K562 (cell line): Measurements from ENCODE around the gene ZNF513. TPM values are rescaled to one million over a fixed set of nuclear protein-coding genes. Genes with fewer than 3 reads are reported as not detected.

Experiments used
- BHLHE40 ChIP-seq: IDR thresholded peaks from 2 replicates; pipeline ENCODE4 v1.6.1; 2011; ENCODE audit warnings: low read length, improper control_type of control experiment
- CCAR2 ChIP-seq: fragments of 200-400 bp; formaldehyde crosslinking; IDR thresholded peaks from 2 replicates; pipeline ENCODE4 v1.6.1; 2017; ENCODE audit warnings: mild to moderate bottlenecking, low read depth, low read length
- CTBP1 ChIP-seq: fragments of 450-650 bp; IDR thresholded peaks from 2 replicates; pipeline ENCODE4 v1.6.1; 2016; ENCODE audit warnings: borderline replicate concordance
- FOS ChIP-seq: IDR thresholded peaks from 3 replicates; pipeline ENCODE4 v1.6.1; 2011; ENCODE audit not compliant: insufficient read length; ENCODE audit errors: extremely low read depth
- GTF2E2 ChIP-seq: fragments of 200-800 bp; sonication (Bioruptor generic); IDR thresholded peaks from 2 replicates; pipeline ENCODE4 v1.6.1; 2016; ENCODE audit warnings: missing genetic modification characterization, missing compliant biosample characterization
- KDM5B ChIP-seq: fragments of 200-600 bp; sonication (generic); IDR thresholded peaks from 2 replicates; pipeline ENCODE4 v1.6.1; 2012; ENCODE audit warnings: low read depth, mild to moderate bottlenecking, moderate library complexity, low read length, control low read depth, inconsistent platforms; ENCODE audit not compliant: insufficient replicate concordance
- KLF1 ChIP-seq: fragments of 450-650 bp; IDR thresholded peaks from 2 replicates; pipeline ENCODE4 v1.6.1; 2016; ENCODE audit warnings: missing genetic modification characterization, missing compliant biosample characterization
- MEIS2 ChIP-seq: fragments of 450-650 bp; IDR thresholded peaks from 2 replicates; pipeline ENCODE4 v1.6.1; 2014; ENCODE audit warnings: mild to moderate bottlenecking; ENCODE audit not compliant: partially characterized antibody
- PHF8 ChIP-seq: fragments of 200-600 bp; sonication (generic); IDR thresholded peaks from 2 replicates; pipeline ENCODE4 v1.6.1; 2012; ENCODE audit warnings: mixed run types, mild to moderate bottlenecking, inconsistent platforms, low read length, moderate library complexity, borderline replicate concordance
- POLR2G ChIP-seq: fragments of 200-400 bp; formaldehyde crosslinking; IDR thresholded peaks from 2 replicates; pipeline ENCODE4 v1.6.1; 2017; ENCODE audit warnings: low read depth, mild to moderate bottlenecking, antibody characterized with exemption, low read length, moderate library complexity
- RNF2 ChIP-seq: sonication (generic); IDR thresholded peaks from 2 replicates; pipeline ENCODE4 v1.6.1; 2016
- SMARCC2 ChIP-seq: fragments of 450-650 bp; IDR thresholded peaks from 2 replicates; pipeline ENCODE4 v1.6.1; 2017; ENCODE audit warnings: antibody characterized with exemption, moderate library complexity, mild to moderate bottlenecking, low read depth
- TAF9B ChIP-seq: fragments of 450-650 bp; IDR thresholded peaks from 2 replicates; pipeline ENCODE4 v1.6.1; 2018; ENCODE audit warnings: mild to moderate bottlenecking; ENCODE audit not compliant: partially characterized antibody
- TCF7L2 ChIP-seq: fragments of 150-350 bp; IDR thresholded peaks from 2 replicates; pipeline ENCODE4 v1.6.1; 2016; ENCODE audit warnings: low read depth, mild to moderate bottlenecking, low read length, moderate library complexity
- ZBED1 ChIP-seq: IDR thresholded peaks from 2 replicates; pipeline ENCODE4 v1.6.1; 2014
- ZEB2 ChIP-seq: fragments of 450-650 bp; IDR thresholded peaks from 2 replicates; pipeline ENCODE4 v1.6.1; 2016
- ZFP30 ChIP-seq: fragments of 250-450 bp; sonication (Bioruptor Pico); IDR thresholded peaks from 2 replicates; pipeline ENCODE4 v1.8.0; 2022; ENCODE audit warnings: moderate library complexity, mild to moderate bottlenecking, inconsistent platforms, borderline replicate concordance
- ZNF175 ChIP-seq: fragments of 200-800 bp; sonication (Bioruptor generic); IDR thresholded peaks from 2 replicates; pipeline ENCODE4 v1.6.1; 2016; ENCODE audit warnings: low read depth, mild to moderate bottlenecking, missing genetic modification characterization, missing compliant biosample characterization
- ZNF23 ChIP-seq: fragments of 250-450 bp; sonication (Bioruptor Pico); IDR thresholded peaks from 2 replicates; pipeline ENCODE4 v1.4.0; 2020; ENCODE audit warnings: mild to moderate bottlenecking
- ZNF589 ChIP-seq: fragments of 200-800 bp; sonication (Bioruptor generic); IDR thresholded peaks from 2 replicates; pipeline ENCODE4 v1.6.1; 2016; ENCODE audit warnings: low read depth, missing genetic modification characterization, missing compliant biosample characterization
- ZNF699 ChIP-seq: fragments of 250-450 bp; sonication (Bioruptor Pico); IDR thresholded peaks from 2 replicates; pipeline ENCODE4 v1.8.0; 2021; ENCODE audit warnings: mild to moderate bottlenecking, moderate library complexity; ENCODE audit not compliant: insufficient replicate concordance
- polyA plus RNA-seq, 8 experiments: library from polyadenylated mRNA; depleted of rRNA in 4 of 8; stranded (reverse) in 5 of 8; unstranded in 3 of 8; fragments of >200 nt; fragmentation: Nextera tagmentation in 2 of 8; fragmentation: Illumina TruSeq in 1 of 8; extraction: Ambion mirVana in 2 of 8; extraction: Trizol in 1 of 8; gene quantifications; 2 replicates each; pipeline versions ENCODE4 v1.2.1 to v1.2.3, GENCODE V29; 2011 to 2014; ENCODE audit warnings: inconsistent platforms in 1 of 8, missing spikeins in 1 of 8
- total RNA-seq, 7 experiments: library from RNA; depleted of rRNA in 6 of 7; stranded (reverse); fragments of >200 nt in 6 of 7; fragmentation: Illumina TruSeq in 2 of 7; extraction: Trizol in 2 of 7; gene quantifications; 2 replicates each; pipeline versions ENCODE4 v1.2.1 to v1.2.3, GENCODE V29; 2011 to 2021; ENCODE audit warnings: low replicate concordance in 1 of 7
- TF ChIP-seq, protein P1 (sequence below): sonication (generic); formaldehyde crosslinking; IDR thresholded peaks from 2 replicates; pipeline ENCODE4 v1.8.0; 2022; ENCODE audit warnings: missing genetic modification reagents, mild to moderate bottlenecking, borderline replicate concordance
- TF ChIP-seq, protein P2 (sequence below): fragments of 250-450 bp; sonication (Bioruptor Pico); IDR thresholded peaks from 2 replicates; pipeline ENCODE4 v1.5.0; 2022; ENCODE audit warnings: mild to moderate bottlenecking
- TF ChIP-seq, protein P3 (sequence below): fragments of 450-650 bp; formaldehyde crosslinking; IDR thresholded peaks from 2 replicates; pipeline ENCODE4 v1.4.0; 2020; ENCODE audit warnings: mild to moderate bottlenecking
- TF ChIP-seq, protein P4 (sequence below): fragments of 200-800 bp; sonication (Bioruptor generic); IDR thresholded peaks from 2 replicates; pipeline ENCODE4 v1.6.1; 2017; ENCODE audit warnings: missing genetic modification characterization, missing compliant biosample characterization

ZNF513 gene
- total and polyA plus RNA-seq, 9 of the 15 experiments (the other 6 are each of a cell fraction or from before 2014, with no cell fraction given): 0.04 to 13.6 (median 4.4) TPM

DNA sequence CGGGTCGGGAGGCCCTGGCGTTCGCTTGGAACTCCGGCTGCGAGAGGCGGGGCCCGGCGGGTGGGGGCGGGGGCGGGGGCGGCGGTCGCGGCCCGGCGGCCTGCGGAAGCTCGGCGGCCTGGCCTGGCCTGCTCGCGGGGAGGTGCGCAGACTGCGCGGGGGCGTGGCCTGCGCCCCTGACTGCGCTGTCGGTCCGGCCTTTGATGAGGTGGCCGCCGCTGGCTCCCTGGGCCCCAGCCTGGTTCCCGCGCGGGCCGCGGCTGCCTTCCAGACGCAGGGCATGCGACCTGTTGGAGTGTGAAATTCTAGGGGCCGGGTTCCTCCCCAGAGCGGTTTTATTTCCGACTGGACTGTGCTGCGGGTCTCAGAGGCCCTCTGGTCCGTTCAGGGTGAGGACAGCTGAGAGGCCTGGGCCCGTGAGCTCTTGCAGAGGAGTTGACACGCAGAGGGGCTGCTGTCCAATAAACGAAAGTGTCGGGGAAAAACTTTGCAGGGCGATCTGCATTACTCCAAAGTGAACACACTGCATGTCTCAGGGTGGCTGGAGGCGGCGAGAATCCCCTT lies 48.5 kb upstream of the ZNF513 start (continued):
- TF ChIP-seq CTBP1 (no peak), KDM5B (peak; percentile 73), POLR2G (peak; percentile 15), SMARCC2 (no peak), RNF2 (0 out of 2 replicates have a peak, but pooled peaks have one; percentile 36), KLF1 (no peak), GTF2E2 (tag) (0 out of 2 replicates have a peak, but pooled peaks have one; percentile 12), ZNF589 (no peak), MEIS2 (peak; percentile 74), PHF8 (peak; percentile 64; the same call in 1 of the 2 replicates), ZEB2 (no peak), ZNF175 (CRISPR knock-in tag) (no peak), ZBED1 (peak; percentile 18; the same call in 1 of the 2 replicates), TAF9B (peak; percentile 34), FOS (no peak), ZNF699 (CRISPR knock-in tag) (no peak), TCF7L2 (peak; percentile 63), CCAR2 (no peak), BHLHE40 (no peak), ZFP30 (CRISPR knock-in tag) (no peak), ZNF23 (CRISPR knock-in tag) (no peak)
- TF ChIP-seq, protein P1, sequence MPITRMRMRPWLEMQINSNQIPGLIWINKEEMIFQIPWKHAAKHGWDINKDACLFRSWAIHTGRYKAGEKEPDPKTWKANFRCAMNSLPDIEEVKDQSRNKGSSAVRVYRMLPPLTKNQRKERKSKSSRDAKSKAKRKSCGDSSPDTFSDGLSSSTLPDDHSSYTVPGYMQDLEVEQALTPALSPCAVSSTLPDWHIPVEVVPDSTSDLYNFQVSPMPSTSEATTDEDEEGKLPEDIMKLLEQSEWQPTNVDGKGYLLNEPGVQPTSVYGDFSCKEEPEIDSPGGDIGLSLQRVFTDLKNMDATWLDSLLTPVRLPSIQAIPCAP: no peak
- TF ChIP-seq, protein P2, sequence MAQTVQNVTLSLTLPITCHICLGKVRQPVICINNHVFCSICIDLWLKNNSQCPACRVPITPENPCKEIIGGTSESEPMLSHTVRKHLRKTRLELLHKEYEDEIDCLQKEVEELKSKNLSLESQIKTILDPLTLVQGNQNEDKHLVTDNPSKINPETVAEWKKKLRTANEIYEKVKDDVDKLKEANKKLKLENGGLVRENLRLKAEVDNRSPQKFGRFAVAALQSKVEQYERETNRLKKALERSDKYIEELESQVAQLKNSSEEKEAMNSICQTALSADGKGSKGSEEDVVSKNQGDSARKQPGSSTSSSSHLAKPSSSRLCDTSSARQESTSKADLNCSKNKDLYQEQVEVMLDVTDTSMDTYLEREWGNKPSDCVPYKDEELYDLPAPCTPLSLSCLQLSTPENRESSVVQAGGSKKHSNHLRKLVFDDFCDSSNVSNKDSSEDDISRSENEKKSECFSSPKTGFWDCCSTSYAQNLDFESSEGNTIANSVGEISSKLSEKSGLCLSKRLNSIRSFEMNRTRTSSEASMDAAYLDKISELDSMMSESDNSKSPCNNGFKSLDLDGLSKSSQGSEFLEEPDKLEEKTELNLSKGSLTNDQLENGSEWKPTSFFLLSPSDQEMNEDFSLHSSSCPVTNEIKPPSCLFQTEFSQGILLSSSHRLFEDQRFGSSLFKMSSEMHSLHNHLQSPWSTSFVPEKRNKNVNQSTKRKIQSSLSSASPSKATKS (CRISPR knock-in tag): no peak
- TF ChIP-seq, protein P3, sequence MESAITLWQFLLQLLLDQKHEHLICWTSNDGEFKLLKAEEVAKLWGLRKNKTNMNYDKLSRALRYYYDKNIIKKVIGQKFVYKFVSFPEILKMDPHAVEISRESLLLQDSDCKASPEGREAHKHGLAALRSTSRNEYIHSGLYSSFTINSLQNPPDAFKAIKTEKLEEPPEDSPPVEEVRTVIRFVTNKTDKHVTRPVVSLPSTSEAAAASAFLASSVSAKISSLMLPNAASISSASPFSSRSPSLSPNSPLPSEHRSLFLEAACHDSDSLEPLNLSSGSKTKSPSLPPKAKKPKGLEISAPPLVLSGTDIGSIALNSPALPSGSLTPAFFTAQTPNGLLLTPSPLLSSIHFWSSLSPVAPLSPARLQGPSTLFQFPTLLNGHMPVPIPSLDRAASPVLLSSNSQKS (CRISPR knock-in tag): no peak
- TF ChIP-seq, protein P4, sequence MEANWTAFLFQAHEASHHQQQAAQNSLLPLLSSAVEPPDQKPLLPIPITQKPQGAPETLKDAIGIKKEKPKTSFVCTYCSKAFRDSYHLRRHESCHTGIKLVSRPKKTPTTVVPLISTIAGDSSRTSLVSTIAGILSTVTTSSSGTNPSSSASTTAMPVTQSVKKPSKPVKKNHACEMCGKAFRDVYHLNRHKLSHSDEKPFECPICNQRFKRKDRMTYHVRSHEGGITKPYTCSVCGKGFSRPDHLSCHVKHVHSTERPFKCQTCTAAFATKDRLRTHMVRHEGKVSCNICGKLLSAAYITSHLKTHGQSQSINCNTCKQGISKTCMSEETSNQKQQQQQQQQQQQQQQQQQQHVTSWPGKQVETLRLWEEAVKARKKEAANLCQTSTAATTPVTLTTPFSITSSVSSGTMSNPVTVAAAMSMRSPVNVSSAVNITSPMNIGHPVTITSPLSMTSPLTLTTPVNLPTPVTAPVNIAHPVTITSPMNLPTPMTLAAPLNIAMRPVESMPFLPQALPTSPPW (CRISPR knock-in tag): peak; percentile 86
